GM18505 (cell line): ENCODE data around the gene KCNK18.
"Not testable (repeated sequence)": the region's sequence is repeated elsewhere in the genome, so short reads cannot be mapped to it uniquely, and the experiment has no call there.

Source experiments
- ATAC-seq: cut with Tn5 transposase; IDR thresholded peaks from one replicate; pipeline ENCODE4 v1.9.1; 2021; ENCODE audit not compliant: unreplicated experiment
- POLR2A ChIP-seq: IDR thresholded peaks from 4 replicates; pipeline ENCODE4 v1.6.1; 2011; ENCODE audit warnings: borderline replicate concordance; ENCODE audit not compliant: insufficient read depth, insufficient read length; ENCODE audit errors: extremely low read depth

Gene KCNK18

GRCh38 chr10:117221156-117221711 lies 23.9 kb downstream of the KCNK18 start:
- no peak for ATAC-seq
- no peak for TF ChIP-seq POLR2A

GRCh38 chr10:117222552-117222951 lies 25.3 kb downstream of the KCNK18 start:
- TF ChIP-seq POLR2A: no peak
- no peak for ATAC-seq

GRCh38 chr10:117222976-117223692 lies 25.8 kb downstream of the KCNK18 start:
- no peak for TF ChIP-seq POLR2A
- ATAC-seq: no peak

DNA sequence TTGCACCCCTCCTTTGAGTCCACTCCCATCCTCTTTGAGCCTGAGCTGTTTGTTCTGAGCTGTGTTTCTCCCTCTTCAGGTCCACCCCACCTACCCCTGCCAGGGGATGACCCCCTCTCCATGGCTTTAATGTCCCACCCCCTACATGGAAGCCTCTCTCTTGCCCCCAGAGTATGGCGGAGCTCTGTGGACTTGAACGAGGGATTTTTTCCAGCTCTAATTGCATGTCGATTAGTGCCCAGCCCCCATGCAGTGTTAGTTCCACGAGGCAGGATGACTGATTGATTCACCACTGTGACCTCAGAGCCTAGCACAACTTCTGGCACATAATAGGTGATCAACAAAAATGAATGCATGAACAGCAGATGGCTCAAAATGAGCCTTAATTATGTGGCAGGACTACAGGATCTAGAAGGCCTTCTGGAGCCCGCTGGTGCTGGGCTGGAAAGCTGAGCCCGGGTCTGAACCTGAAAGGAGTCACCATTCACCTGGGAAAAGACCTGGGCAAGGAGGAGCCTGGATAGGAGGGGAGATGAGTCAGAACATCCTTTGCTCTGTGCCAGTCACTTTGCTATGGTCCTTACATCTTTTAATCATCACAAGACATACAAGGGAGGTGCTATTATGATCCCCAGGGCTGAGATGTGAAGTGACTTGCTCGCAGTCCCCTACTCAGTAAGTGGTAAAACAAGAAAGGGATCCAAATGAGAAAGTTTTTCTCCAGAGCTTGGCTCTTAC lies 26.6 kb downstream of the KCNK18 start:
- ATAC-seq: no peak
- TF ChIP-seq POLR2A: no peak

- TF ChIP-seq POLR2A: no peak
- ATAC-seq: no peak
Measured at GRCh38 chr10:117224881-117225280, 27.6 kb downstream of the KCNK18 start.

GRCh38 chr10:117226813-117227451 lies 29.6 kb downstream of the KCNK18 start:
- ATAC-seq: no peak
- TF ChIP-seq POLR2A: no peak

DNA sequence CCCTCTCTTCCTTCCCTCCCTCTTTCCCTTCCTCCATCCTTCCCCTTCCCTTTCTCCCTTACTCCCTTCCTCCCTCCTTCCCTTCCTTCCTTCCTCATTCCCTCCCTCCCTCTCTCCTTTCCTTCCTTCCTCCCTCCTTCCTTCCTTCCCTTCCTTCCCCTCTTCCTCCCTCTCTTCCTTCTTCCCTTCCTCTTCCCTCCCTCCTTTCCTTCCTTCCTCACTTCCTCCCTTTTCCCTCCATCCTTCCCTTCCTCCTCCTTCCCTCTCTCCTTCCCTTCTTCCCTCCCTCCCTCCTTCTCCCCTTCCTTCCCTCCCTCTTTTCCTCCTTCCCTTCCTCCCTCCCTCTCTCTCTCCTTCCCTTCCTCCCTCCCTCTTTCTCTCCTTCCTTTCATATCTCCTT lies 30.9 kb downstream of the KCNK18 start:
- no peak for TF ChIP-seq POLR2A
- ATAC-seq: no peak

- ATAC-seq: not testable (repeated sequence)
Measured at GRCh38 chr10:117230107-117230506, 32.8 kb downstream of the KCNK18 start.

GRCh38 chr10:117237401-117237991 lies 40.2 kb downstream of the KCNK18 start:
- TF ChIP-seq POLR2A: no peak
- ATAC-seq: no peak

DNA sequence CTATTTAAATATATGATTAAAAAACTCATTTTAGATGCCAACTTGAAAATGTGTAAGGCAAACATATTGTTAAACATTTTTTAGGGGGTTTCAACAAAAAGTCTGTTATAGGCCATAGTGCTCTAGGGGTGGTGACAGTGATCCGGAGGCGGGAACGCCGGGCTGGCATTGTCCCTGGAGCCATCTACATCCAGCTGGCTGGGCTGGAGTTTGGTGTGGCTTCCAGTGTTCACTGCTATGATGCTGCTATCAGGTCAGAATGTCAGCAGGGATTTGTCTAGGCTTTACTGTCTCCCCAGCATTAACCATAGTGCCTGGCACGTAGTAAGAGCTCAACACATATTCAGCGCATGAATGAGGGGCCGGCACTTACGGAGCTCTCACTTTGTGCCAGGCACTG lies 41.8 kb downstream of the KCNK18 start:
- ATAC-seq: no peak
- no peak for TF ChIP-seq POLR2A

DNA sequence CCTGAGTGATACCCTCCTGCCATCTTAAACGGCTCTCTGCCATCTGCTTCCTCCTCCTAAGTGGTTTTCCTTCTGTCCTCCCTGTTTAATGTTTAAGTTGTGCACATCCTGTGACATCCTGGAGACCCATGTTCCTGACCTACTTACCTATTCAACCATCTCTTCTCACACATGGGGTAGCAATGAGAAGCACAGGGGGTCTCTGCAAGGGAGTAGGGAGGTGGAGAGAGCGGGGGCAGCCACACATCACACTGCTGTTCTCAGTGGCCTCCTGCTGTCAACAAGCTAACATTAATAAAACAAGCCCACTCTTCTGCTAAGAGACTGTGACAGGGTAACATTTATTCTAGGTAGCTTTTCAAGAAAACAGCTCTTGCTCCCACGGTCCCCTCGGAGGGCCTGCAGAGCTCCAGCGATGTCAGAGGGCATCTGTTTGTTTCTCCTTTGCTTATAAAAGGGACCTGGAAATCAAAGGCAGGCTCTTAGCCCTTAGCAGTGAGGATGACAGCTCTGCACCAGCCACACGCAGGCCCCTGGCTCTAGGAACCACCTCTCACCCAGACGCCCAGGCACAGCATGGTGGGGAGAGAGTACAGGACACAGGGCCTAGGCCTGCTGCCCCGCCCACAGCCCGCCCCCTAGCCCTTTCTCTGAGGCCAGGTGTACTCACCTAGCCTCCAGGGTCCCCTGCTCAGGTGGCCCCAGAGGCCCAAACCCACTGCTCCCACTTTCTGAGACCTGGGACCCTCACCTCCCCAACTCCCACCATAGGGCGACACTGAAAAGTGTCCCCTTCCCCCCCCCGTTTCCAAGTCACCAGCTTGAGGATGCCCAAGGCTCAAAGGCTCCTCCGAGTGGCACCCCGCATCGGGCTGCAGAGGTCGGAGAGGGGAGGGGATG lies 42.7 kb downstream of the KCNK18 start:
- no peak for ATAC-seq
- TF ChIP-seq POLR2A: no peak
